HG03457 (cell line): ENCODE measurements around the gene FRMPD2.
"Not testable (repeated sequence)": the region's sequence is repeated elsewhere in the genome, so short reads cannot be mapped to it uniquely, and the experiment has no call there.

Source experiments
- ATAC-seq: cut with Tn5 transposase; IDR thresholded peaks from one replicate; pipeline ENCODE4 v1.9.1; 2021; ENCODE audit warnings: moderate number of reproducible peaks; ENCODE audit not compliant: unreplicated experiment

Gene FRMPD2

GRCh38 chr10:48234295-48234694 is 40.2 kb downstream of the FRMPD2 start:
- no peak for ATAC-seq

- ATAC-seq = no peak
Observed at GRCh38 chr10:48233559-48234005, 40.9 kb downstream of the FRMPD2 start.

- ATAC-seq = no peak
Observed at GRCh38 chr10:48232717-48233447, 41.6 kb downstream of the FRMPD2 start.

GRCh38 chr10:48231699-48232315 is 42.7 kb downstream of the FRMPD2 start:
- ATAC-seq = peak; percentile 74

GRCh38 chr10:48231178-48231577 is 43.3 kb downstream of the FRMPD2 start:
- no peak for ATAC-seq

GRCh38 chr10:48227213-48227612 is 47.3 kb downstream of the FRMPD2 start:
- ATAC-seq = no peak

- no peak for ATAC-seq
Observed at GRCh38 chr10:48224979-48225560, 49.4 kb downstream of the FRMPD2 start.

- ATAC-seq = no peak
Observed at GRCh38 chr10:48224296-48224695, 50.2 kb downstream of the FRMPD2 start.

GRCh38 chr10:48221814-48222213 is 52.7 kb downstream of the FRMPD2 start:
- ATAC-seq = no peak

GRCh38 chr10:48221031-48221430 is 53.5 kb downstream of the FRMPD2 start:
- ATAC-seq = not testable (repeated sequence)

- no peak for ATAC-seq
Observed at GRCh38 chr10:48219194-48219593, 55.3 kb downstream of the FRMPD2 start.

- ATAC-seq = no peak
Observed at GRCh38 chr10:48216744-48217143, 57.8 kb downstream of the FRMPD2 start.

GRCh38 chr10:48216204-48216505 is 58.3 kb downstream of the FRMPD2 start:
- no peak for ATAC-seq

- ATAC-seq = no peak
Observed at GRCh38 chr10:48215486-48216203, 58.9 kb downstream of the FRMPD2 start.

GRCh38 chr10:48214716-48215485 is 59.6 kb downstream of the FRMPD2 start:
- no peak for ATAC-seq

- no peak for ATAC-seq
Observed at GRCh38 chr10:48213047-48213446, 61.4 kb downstream of the FRMPD2 start.

GRCh38 chr10:48211777-48212176 is 62.7 kb downstream of the FRMPD2 start:
- no peak for ATAC-seq

GRCh38 chr10:48210966-48211365 is 63.5 kb downstream of the FRMPD2 start:
- ATAC-seq = no peak

- ATAC-seq = no peak
Observed at GRCh38 chr10:48210391-48210790, 64.1 kb downstream of the FRMPD2 start.

- ATAC-seq = no peak
Observed at GRCh38 chr10:48209241-48209640, 65.3 kb downstream of the FRMPD2 start.

- no peak for ATAC-seq
Observed at GRCh38 chr10:48207853-48208252, 66.6 kb downstream of the FRMPD2 start.
